Measurements from ENCODE around the gene MIB1.
"Not testable (repeated sequence)": the region's sequence is repeated elsewhere in the genome, so short reads cannot be mapped to it uniquely, and the experiment has no call there.

The MIB1 gene

DNA sequence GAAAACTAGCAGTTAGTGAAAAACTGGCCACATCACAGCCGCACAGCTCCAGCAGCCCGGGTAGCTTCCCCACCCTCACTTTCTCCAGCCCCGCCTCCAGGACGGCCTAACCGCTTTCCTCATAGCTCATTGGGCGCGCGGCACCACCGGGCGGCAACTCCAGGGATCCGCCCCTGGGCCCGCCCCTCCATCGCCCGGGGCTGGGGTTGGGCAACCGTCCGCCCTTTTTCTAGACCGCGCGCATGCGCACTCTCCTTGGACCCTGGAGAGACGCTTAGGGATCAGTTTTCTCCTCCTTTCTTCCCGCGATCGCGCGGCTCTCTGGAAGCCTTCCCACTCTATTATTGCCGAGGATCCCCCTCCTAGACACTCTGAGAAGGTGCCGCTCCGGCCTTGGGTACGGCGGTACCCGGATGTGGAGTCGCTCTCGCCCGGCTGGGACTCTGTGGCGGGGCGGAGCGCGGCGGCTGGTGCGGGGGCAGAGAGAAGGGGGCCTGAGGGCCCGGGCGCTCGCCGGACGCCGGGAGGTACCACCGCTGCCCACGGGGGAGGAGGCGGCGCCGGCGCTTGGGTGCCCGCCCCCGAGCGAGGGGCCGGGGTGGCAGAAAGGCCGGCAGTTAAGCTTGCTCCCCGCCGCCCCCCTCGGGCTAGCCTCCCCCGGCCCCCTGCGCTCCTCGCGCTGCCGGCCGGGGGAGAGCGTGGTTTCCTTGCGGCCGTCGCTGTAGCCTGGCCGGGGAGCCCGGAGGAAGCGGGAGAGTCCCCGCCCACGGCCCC lies at the start of gene MIB1:
MIB1 (plus strand) TSS at position 255 of the 774 bp plus-strand sequence. CDS start 792 bp downstream, outside the sequence.
- DNase-seq (ENCODE audit: low spot score) = peak; percentile 100

GRCh38 chr18:21693322-21693721 lies 47.3 kb upstream of the MIB1 start:
- no peak for DNase-seq (ENCODE audit: low spot score)

DNA sequence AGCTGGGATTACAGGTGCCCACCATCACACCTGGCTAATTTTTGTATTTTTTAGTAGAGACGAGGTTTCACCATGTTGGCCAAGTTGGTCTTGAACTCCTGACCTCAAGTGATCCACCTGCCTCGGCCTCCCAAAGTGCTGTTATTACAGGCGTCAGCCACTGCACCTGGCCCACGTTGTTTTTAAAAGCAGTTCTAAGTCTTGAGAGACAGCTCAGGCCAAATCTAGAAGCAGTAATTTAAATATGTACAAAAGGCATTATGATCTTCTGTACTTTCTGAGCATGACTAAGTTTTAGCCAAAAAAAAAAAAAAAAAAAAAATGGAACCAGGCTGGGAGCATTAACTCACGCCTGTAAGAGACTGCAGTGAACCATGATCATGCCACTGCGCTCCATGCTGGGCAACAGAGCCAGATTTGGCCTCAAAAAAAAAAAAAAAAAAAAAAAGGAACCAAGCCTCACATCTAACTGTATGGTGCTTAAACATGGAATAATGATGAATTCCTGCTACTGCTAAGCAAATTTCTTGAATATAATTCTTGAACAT lies 40.0 kb upstream of the MIB1 start:
- DNase-seq (ENCODE audit: low spot score) = no peak

GRCh38 chr18:21701621-21702020 lies 39.0 kb upstream of the MIB1 start:
- DNase-seq (ENCODE audit: low spot score) = no peak

- no peak for DNase-seq (ENCODE audit: low spot score)
Observed at GRCh38 chr18:21702602-21703001, 38.0 kb upstream of the MIB1 start.

GRCh38 chr18:21703241-21703820 lies 37.3 kb upstream of the MIB1 start:
- DNase-seq (ENCODE audit: low spot score) = peak; percentile 73

GRCh38 chr18:21704603-21705364 lies 35.8 kb upstream of the MIB1 start, which contains the start of gene ABHD3:
Gene ABHD3, minus strand, starts transcription at chr18:21704774. Its CDS starts 109 bp downstream, at chr18:21704665.
- peak; percentile 92 for DNase-seq (ENCODE audit: low spot score)

- no peak for DNase-seq (ENCODE audit: low spot score)
Observed at GRCh38 chr18:21706386-21706865, 34.2 kb upstream of the MIB1 start.

GRCh38 chr18:21707130-21707529 lies 33.5 kb upstream of the MIB1 start:
- not testable (repeated sequence) for DNase-seq (ENCODE audit: low spot score)

GRCh38 chr18:21714474-21714873 lies 26.1 kb upstream of the MIB1 start:
- no peak for DNase-seq (ENCODE audit: low spot score)

DNA sequence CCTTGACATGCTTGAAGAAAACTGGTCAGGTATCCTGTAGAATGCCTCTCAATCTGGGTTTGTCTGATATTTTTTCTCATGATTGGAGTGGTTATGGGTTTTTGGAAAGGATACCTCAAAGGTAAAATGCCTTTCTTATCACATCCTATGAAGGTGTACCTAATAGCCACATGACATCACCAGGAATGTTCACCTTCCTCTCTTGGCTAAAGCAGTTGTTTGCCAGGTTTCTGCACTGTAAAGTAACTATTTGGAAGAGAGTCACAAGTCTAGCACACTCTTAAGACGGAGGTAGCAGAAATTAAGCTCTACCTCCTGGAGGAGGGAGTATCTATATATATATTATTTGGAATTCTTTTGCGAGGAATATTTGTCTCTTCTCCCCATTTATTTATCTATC lies 17.9 kb upstream of the MIB1 start:
- no peak for DNase-seq (ENCODE audit: low spot score)

DNA sequence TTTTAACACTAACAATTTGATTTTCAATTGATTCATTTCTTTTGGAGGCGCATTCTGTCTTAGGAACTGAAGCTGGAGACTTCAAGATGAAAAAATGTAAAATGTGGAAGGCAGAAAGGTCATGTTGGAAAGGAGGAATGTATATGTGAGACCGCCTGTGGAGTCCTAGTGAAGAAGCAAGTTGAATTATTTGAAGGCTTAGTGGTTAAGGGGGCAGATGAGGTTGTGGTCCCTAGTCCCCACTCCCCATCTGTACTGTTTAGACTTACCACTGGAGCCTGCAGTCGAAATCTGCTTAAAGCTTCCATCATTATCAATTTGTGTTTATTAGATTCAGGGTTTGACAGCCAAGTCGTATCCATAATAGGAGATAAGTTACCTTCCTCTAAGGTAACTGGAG lies 15.4 kb upstream of the MIB1 start:
- no peak for DNase-seq (ENCODE audit: low spot score)

DNA sequence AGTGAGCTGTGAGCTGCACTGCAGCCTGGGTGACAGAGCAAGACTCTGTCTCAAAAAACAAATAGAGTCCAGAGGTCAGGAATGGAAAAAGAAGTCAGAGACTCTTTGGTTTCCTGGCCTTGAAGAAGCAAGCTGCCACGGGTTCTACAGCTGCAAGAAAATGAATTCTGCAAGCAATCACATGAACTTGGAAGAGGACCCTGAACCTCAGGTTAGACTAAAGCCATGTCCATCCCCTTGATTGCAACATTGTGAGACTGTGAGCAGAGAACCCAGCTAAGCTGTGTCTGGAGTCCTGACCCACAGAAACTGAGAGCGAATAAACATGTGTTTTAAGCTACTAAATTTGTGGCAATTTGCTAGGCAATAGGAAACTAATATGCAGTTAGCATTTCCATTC lies 12.9 kb upstream of the MIB1 start:
- DNase-seq (ENCODE audit: low spot score) = no peak

DNA sequence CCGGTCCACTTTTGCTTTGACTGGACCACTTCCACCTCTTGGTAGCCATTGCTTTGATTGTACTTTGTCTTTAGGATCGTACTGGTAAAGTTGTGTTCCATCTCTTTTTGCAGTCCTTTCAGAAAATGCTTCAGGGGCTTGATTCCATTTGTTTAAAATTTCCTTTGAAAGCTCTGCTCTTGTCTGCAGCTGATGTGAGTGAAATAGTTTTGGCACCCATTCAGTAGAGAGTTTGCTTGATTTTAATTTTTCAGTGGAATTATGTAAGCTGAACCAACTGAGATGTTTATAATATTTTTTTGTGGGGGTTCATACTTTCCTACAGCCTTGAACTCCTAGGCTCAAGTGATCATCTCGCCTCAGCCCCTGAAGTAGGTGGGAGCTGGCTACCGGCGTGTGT lies 7.6 kb upstream of the MIB1 start:
- DNase-seq (ENCODE audit: low spot score) = no peak

DNA sequence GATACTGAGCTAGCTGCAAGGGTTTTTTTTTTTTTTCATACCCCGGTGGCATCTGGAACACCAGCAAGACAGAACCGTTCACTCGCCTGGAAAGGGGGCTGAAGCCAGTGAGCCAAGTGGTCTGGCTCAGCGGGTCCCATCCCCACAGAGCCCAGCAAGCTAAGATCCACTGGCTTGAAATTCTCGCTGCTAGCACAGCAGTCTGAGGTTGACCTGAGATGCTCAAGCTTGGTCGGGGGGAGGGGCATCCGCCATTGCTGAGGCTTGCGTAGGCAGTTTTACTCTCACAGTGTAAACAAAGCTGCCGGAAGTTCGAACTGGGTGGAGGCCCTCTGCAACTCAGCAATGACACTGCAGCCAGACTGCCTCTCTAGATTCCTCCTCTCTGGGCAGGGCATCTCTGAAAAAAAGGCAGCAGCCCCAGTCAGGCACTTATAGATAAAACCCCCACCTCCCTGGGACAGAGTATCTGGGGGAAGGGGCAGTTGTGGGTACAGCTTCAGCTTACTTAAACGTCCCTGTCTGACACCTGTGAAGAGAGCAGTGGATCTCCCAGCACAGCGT lies 5.1 kb upstream of the MIB1 start:
- DNase-seq (ENCODE audit: low spot score) = no peak

DNA sequence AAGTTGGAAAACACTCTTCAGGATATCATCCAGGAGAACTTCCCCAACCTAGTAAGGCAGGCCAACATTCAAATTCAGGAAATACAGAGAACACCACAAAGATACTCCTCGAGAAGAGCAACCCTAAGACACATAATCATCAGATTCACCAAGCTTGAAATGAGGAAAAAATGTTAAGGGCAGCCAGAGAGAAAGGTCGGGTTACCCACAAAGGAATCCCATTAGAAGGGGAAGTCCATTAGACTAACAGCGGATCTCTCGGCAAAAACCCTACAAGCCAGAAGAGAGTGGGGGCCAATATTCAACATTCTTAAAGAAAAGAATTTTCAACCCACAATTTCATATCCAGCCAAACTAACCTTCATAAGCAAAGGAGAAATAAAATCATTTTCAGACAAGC lies 3.7 kb upstream of the MIB1 start:
- DNase-seq (ENCODE audit: low spot score) = not testable (repeated sequence)

- DNase-seq (ENCODE audit: low spot score) = no peak
Observed at GRCh38 chr18:21739604-21740537, 721 bp upstream of the MIB1 start.

- no peak for DNase-seq (ENCODE audit: low spot score)
Observed at GRCh38 chr18:21741312-21741561, 645 bp downstream of the MIB1 start.

DNA sequence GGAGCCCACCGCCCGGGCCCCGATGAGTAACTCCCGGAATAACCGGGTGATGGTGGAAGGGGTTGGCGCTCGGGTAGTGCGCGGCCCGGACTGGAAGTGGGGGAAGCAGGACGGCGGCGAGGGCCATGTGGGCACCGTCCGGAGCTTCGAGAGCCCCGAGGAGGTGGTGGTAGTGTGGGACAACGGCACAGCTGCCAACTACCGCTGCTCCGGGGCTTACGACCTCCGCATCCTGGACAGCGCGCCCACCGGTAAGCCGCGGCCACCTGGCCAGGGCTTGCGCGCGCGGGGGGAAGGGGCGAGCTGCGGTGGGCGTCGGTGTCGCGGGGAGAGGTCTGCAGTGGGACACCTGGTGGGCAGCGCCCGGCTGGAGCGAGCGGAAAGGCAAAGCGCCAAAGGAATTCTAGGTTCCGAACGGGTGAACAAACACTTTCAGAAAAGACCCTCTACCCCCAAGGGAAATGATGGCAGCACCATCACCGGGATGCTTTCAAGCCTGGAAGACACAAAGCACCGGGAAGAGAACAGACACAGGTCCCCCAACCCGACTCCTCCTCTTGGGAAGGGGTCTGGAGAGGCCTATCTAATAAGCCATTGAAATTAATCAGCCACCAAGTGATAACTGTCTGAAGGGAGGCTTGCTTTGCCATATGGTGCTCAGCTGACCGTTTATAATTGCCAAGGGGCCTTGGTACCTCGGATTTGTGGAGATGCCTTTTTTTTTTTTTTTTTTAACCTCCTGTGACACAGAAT lies 1.1 kb downstream of the MIB1 start:
- DNase-seq (ENCODE audit: low spot score) = peak; percentile 72

DNA sequence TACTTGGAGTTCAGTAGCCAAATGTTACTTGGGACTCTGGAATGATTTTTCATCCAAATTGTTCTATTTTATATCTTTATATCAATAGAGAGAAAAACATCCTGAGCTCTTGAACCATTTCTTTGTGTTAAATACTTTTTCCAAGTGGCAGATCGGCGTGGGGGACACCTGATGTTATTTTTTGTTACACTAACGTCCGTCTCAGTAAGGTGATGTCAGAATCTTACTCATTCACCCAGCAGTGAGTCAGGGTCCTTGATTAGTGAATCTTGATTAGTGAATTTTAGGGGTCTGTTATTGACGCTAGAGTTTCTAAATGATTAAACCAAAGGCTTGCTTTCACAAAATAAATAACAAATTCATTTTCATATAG lies 1.7 kb downstream of the MIB1 start:
- DNase-seq (ENCODE audit: low spot score) = no peak

Measured in left forelimb (tissue), 1 donor.